GM21529 (cell line): ENCODE data around the gene ELANE.

ENCODE experiments used
- ATAC-seq: cut with Tn5 transposase; IDR thresholded peaks from one replicate; pipeline ENCODE4 v1.9.1; 2021; ENCODE audit not compliant: unreplicated experiment

The ELANE gene

DNA sequence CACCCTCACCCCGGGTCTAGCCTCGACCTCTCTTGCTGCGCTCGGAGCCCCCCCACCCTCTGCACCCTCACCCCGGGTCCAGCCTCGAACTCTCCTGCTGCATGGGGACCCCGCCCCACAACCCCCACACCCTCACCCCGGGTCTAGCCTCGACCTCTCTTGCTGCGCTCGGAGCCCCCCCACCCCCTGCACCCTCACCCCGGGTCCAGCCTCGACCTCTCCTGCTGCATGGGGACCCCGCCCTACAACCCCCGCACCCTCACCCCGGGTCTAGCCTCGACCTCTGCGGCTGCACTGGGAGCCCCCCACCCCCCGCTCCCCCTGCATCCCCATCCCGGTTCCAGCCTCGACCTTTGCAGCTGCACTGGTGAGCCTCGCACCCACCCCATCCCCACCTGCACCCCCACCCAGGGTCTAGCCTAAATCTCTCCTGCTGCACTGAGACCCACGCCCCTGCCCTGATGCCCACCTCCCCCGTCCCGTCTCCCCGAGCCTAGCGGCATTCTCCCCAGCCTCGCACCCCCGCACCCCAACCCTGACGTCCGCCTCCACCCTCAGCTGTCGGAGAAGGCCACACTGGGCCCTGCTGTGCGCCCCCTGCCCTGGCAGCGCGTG is 9.1 kb downstream of the ELANE start:
- ATAC-seq = no peak

DNA sequence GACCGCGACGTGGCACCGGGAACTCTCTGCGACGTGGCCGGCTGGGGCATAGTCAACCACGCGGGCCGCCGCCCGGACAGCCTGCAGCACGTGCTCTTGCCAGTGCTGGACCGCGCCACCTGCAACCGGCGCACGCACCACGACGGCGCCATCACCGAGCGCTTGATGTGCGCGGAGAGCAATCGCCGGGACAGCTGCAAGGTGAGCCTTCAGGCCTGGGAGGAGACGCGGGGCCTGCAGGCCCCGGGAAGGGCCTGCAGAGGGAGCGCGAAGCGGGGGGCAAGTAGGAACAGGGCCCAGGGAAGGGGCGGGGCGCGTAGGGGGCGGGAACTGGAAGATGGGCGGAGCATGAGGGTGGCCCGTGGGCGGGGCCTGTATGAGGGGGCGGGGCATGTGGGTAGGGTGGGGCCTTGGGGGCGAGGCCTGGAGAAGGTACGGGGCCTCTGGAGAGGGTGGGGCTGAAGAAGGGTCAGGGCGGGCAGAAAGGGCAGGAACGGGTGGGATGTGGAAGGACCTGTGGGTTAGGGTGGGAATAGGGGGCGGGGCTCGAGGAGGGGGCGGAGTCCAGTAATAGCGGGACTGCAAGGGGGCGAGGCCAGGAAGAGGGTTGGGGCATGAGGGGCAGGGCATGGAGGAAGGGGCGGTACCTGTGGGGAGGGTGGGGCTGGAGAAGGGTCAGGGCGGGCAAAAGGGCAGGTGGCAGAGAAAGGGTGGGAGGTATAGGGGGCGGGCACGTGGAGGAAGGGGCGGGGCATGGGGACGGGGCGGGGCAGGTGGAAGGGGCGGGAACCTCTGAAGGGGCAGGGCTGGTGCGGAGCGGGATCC is 9.9 kb downstream of the ELANE start:
- no peak for ATAC-seq

DNA sequence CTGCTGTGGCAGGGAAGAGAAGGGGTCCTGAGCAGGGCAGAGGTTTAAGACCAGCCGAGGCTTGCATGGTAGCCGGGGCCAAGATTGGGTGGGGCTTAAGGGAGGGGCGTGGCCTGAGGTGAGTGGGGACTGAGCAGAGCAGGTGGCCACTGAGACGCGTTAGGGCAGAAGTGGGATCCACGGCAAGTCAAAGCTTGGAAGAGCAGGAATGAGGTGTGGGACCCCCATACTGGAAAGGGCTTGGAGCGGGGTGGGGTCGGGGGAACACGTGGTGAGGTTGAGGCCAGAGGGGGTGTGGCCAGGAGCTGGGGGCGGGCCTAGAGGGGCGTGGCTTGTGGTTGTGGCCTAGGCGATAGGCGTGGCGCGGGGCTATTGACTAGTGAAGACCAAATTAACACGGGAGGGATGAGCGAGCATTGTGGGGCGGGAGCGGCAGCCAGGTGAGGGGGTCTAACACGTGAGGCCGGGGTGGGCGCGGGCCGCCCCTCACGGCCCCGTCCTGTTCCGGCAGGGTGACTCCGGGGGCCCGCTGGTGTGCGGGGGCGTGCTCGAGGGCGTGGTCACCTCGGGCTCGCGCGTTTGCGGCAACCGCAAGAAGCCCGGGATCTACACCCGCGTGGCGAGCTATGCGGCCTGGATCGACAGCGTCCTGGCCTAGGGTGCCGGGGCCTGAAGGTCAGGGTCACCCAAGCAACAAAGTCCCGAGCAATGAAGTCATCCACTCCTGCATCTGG is 10.6 kb downstream of the ELANE start:
- no peak for ATAC-seq

DNA sequence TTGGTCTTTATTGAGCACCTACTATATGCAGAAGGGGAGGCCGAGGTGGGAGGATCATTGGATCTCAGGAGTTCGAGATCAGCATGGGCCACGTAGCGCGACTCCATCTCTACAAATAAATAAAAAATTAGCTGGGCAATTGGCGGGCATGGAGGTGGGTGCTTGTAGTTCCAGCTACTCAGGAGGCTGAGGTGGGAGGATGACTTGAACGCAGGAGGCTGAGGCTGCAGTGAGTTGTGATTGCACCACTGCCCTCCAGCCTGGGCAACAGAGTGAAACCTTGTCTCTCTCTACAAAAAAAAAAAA is 11.2 kb downstream of the ELANE start:
- no peak for ATAC-seq

DNA sequence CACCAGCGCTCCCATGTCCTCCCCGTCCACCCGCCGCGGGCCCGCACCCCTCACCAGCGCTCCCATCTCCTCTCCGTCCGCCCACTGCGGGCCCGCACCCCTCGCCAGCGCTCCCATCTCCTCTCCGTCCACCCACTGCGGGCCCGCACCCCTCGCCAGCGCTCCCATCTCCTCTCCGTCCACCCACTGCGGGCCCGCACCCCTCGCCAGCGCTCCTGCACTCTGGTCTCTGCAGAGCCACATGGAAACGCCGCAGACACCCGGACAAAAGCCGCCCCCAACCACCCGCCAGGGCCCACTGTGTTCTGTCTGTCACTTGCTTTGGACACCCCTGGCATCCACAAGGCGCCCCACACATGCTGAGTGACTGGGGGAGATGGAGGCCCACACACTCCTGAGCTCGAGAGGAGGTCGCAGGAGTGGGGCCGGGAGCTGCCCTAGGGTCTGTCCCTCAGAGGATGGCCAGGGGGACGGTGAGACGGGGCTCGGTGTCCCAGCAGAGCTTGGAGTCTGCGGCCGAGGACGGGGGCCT is 14.7 kb downstream of the ELANE start:
- ATAC-seq = no peak

DNA sequence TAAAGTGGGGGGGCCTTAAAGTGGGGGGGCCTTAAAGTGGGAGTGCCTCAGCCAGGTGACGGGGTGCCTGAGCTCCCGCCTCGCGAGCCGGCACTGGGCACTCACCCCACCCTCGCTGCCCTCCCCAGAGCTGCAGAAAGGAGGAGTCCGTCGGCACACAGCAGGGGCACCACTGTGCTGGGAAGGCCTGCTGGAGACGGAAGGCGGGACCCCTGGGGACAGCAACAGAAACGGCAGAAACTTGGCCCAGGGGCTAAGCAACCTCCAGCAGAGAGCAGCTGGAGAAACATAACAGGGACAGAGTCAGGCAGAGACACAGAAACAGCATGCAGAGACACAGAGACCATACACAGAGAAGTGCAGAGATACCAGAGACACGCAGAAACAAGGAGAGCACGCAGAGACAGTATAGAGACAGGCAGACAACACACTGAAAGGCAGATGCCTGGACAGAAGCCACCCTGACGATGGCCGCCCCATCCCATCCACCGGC is 15.2 kb downstream of the ELANE start:
- no peak for ATAC-seq

DNA sequence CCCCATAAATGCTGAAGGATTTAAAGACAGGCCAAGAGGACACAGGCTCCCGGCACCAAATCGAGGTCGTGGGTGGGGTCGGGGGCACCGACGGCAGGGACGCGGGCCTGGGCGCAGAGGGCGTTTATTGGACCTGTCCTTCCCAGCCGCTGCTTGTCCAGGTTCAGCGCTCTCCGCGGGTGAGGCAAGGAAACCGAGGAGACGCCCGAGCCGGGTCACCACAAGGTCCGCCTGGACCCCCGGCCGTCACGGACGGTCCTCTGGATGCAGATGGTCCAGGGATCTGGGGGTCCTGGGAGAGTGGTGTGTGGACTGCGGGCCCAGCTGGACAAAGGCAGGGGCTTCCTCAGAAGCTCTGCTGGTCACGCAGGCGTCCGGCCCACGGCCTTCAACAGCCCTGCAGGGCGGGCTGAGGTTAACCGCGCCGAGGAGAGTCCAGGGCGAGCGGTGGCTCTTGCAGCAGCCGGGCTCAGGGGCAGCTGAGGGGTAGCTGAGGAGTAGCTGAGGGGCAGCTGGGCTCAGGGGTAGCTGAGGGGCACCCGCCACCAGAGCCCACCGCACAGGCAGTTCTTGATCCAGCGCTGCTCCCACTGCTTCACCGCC is 15.9 kb downstream of the ELANE start:
- ATAC-seq = no peak

DNA sequence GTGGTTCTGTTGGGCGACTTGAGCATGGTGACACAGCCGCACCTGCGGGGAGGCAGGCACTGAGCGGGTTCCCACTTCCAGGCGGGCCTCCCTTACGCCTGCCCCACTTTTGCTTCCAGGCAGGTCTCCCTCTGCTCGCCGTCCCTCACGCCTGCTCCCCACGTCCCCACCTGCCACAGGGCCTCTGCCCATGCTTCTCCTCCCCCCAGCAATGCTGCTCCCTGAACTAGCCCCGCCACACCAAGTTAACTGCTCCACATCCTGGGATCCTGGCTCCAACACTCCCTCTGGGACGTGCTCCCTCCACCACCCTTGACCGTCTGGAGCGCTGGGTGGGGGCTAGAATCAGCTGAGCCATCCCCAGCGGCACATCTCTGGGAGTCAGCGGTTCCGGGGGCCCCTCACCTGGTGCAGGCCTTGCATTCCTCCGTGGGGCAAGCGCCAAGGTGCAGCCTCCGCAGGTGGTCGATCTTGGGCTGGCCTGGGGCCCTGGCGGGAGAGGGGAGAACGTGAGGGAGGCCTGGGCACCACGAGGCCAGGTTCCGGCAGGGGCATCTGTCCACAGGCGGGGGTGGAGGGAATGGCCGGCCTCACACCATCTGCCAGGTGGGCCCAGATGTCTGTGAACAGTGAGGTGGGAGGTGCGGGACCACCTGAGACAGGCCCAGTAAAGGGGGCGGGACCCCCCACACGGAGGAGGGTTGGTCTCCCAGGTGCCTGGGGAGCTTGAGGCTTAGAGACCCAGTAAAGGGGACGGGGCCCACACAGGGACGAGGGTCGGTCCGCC is 16.5 kb downstream of the ELANE start:
- ATAC-seq = no peak

DNA sequence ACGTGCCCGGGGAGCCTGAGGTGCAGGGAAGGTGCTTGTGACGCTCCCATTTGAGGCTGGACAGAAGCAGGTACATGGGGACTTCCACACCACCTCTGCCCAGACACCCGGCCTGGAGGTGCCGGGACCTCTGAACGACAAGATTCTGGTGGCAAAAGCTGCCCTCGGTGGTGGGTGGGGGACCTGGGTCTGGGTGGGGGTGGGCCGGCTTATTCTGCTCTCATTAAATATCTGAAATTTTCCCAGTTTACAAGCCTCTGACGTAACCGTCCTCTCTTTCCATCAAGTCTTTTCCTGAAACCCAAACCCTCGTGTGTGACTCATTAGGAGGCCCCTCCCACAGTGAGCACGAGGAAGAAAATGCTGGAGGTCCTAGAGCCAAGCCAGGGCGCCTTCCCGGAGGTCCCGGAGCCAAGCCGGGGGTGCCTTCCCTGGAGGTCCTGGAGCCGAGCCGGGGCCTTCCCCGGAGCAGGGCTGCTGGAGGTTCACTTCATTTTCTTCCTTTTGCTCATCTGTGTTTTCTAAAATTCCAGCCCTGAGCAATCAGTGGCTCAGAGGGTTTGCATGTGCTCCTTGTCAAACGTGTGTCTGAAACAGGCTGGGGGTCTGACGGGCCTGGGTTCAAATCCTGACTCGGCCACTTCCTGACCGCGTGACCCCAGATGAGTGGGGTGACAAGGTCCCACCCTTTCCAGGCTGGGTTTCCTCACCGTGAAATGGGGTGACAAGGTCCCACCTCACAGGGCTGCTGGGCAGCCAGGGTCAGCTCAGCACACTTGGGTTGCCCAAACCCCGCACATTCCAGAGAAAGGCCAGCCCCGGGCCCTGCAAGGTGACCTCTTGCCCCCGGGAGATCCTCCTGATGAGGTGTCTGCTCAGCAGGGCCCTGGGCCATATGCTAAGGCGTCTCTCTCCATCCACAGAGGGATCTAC is 17.4 kb downstream of the ELANE start:
- ATAC-seq = no peak

DNA sequence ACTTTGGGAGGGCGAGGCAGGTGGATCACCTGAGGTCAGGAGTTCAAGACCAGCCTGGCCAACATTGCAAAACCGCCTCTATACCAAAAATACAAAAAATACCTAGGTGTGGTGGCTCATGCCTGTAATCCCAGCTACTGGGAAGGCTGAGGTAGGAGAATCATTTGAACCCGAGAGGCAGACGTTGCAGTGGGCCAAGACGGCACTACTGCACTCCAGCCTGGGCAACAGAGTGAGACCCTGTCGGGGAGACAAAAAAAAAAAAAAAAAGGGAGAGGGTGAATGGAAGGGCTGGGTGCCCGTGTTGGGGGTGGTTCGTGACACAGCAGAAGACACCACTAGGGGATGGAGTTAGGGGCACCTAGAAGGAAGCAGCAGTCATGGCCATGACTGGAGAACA is 18.2 kb downstream of the ELANE start:
- no peak for ATAC-seq

DNA sequence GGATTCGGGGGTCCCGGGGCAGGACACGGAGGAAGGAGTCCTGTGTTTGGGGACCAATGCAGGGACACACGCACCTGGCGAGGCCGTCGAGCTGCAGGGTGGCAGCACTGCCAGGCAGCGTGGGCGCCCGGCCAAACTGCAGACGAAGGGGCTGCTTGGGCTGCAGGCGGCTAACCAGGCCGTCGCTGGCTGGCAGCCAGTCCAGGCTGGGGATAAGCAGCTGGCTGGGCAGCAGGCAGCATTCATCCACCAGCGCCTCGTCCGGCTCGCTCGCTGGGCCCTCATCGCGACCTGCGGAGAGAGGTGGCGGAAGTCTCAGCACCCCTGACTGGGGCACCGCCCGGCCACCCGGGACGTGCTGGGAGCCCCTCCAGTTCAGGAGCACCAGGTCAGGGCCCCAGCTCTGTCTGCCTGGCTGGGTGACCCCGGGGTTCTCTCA is 18.9 kb downstream of the ELANE start:
- ATAC-seq = no peak

DNA sequence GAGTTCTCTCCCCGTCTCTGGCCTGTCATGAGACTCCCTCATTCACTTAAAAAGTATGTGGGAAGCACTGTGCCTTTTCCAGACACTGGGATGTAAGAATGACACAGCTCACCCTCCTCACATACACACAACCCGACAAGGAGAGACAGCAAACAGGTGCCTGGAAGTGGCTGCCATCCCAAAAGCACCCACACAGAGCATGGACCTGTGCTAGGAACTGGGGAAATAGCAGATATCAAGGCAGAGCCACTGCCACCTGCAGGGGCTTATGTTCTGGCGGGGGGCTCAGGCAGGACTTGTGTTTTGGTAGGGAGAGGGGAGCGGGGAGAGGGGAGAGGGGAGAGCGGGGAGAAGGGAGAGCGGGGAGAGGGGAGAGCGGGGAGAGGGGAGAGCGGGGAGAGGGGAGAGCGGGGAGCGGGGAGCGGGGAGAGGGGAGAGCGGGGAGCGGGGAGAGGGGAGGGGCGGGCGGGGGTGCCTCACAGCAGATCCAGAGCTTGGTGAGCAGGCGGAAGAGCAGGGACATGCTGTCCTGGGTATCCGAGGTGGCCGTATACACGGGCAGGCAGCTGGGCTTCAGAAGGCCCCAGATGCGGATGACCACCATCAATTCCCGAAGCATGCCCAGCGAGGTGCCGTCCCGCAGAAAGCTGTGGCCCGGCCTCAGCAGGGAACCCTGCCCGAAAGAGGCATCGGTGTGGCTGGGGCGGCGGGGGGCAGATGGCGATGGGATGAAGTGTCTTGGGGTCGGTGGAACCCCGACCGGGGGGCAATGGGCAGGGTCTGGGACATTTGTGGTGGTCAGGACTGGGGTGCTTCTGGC is 19.6 kb downstream of the ELANE start:
- no peak for ATAC-seq

DNA sequence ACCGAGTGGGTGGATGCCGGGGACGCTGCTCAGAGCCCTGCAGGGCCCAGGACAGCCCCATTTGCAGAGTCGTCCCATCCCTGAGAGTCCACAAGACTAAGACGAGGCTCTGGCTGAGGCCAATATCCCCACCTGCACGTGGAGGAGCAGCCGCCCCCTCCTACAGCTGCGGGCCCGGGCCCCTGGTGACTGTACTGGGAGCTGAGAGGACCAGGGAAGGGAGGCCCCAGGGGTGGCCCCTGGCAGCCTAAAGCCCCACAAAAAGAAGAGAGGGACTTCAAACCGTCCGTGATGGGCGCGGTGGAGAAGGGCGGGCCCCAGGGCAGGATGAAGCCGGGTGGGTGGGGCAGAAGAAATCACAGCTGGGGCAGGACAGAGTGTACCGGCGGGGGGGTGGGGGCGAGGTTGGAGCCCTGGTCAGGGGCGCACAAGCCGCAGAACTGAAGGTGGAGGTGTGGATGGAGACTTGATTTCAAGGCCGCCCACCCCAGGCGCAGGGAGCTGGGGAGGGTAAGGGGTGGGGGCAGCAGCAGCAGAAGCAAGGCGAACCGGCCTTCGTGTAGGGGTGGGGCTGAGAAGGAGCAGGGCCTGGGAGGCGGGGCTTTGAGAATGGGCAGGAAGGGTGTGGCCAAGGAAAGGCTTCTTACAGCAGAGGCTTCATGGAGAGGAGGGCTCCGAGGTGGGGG is 20.3 kb downstream of the ELANE start:
- no peak for ATAC-seq

DNA sequence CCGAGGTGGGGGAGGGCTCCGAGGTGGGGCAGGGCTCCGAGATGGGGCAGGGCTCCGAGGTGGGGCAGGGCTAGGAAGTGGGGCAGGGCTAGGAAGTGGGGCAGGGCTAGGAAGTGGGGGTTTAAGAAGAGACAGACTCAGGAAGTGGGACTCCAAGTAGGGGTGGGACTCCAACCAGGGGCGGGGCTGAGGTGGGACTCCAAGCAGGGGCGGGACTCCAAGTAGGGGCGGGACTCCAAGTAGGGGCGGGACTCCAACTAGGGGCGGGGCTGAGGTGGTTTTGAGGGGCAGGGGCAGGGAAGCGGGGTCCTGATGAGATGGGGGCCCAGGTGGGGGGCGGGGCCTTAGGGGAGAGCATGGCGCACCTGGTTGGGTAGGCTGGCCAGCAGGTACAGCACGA is 21.0 kb downstream of the ELANE start:
- no peak for ATAC-seq

DNA sequence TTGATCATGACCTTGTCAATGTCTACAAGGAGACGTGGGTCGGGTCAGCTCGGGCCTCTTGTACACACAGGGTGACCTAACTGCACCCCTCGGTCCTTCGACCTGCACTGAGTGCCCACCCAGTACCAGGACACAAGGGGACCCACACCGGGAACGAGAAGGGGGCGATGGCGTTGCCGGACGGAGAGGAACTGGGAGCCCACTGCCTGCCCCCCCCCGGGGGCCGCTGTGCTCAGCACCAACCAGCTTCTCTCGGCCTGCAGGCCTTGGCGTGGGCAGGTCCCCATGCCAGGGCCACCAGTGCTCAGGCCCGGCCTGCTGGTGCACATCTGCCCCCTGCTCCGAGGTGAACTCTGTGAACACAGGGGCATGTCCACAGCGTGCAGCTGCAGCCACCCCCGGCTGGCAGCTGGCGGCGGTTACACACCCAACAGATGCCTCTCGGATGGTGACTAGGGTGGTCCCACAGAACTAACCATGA is 21.5 kb downstream of the ELANE start:
- ATAC-seq = no peak

DNA sequence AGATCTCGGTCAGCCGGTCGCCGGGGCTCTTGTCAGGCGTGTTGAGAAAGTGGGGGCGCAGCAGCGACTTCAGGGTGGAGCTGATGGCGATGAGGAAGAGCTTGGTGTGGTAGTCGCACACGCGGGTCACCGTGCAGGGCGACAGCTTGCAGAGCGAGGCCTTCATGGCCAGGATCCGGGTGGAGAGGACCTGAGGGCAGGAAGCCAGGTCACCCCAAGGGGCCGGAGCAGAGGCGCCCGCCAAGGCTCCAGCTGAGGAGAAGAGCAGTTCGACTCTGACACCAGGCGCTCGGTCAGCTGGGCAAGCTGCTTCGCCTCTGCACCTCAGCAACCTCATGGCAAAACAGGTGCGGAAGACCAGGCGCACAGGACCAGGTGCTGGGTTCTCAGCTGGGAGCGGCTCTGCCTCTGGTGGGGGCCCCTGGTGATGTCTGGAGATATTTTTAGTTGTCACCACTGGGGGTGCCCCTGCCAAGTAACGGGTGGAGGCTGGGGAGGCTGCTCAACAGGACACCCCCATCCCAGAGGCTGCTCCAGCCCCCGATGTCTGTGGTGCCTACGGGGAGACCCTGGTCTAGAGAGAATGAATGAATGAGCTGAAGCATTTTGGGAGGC is 23.3 kb downstream of the ELANE start:
- no peak for ATAC-seq

DNA sequence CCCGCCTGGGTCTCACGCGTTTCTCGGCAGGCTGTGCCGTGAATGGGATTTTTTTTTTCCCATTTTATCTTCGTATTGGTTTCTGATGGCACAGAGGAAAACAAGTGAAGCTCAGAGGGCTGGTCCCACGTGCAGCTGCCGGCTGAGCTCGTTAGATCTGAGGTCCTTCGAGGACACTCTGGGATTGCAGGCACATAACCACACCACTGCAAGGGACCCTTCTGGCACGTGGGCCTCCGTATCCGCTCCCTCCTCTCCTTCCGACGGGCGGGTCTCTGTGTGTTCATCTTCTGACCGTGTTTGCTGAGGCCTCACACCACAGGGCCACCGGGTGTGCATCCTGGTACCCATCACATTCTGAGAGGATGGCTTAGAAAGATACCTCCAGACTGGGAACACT is 24.0 kb downstream of the ELANE start:
- ATAC-seq = no peak
